Activated CD4-positive, alpha-beta T cell treated with anti-CD3 and anti-CD28 coated beads, Interleukin-2, amount 50 U/mL, for 4 hours (primary cell): ENCODE results near the gene TSHZ2.
"Not testable (repeated sequence)": the region's sequence is repeated elsewhere in the genome, so short reads cannot be mapped to it uniquely, and the experiment has no call there.

Experiments used
- DNase-seq, 2 experiments: peaks; one replicate each; pipeline ENCODE4 v3.0.0-alpha.2; 2020

TSHZ2 gene

GRCh38 chr20:53365539-53366075, 393.4 kb downstream of the TSHZ2 start:
- DNase-seq, result no peak

DNA sequence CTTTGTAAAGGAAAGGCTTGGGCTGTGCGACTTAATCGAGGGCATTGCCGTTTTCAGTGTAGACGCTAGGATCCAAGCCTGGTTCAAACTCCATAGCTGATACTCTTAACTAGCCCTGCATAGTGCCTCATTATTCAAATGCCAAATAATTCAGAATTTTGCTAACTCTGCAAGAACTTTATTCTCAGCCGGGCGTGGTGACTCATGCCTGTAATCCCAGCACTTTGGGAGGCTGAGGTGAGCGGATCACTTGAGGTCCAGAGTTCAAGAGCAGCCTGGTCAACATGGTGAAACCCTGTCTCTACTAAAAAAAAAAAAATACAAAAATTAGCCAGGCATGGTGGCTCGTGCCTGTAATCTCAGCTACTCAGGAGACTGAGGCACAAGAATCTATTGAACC, 394.8 kb downstream of the TSHZ2 start:
- DNase-seq, result not testable (repeated sequence)

DNA sequence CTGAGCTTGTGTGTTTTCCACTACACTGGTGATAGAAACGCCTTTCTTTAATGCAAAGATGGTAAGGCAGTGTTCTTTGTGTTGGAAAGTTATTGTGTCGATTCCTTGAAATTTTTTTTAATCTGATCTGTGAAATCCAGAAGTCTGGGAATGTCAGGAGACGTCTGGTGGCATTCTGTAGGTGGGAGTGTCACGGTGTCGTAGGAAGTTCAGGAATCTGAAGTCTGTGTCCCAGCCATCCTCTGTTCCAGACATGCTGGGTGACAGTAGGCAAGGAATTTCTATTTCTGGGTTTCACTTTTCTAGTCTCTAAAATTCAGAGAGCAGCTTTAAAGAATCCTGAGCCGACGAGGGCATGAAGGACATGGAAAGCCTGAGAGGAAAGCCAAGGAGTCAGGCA, 397.7 kb downstream of the TSHZ2 start:
- DNase-seq, result no peak

- no peak for DNase-seq
These were observed 398.3 kb downstream of the TSHZ2 start for GRCh38 chr20:53370345-53370961.

- no peak for DNase-seq
These were observed 399.1 kb downstream of the TSHZ2 start for GRCh38 chr20:53371216-53371615.

DNA sequence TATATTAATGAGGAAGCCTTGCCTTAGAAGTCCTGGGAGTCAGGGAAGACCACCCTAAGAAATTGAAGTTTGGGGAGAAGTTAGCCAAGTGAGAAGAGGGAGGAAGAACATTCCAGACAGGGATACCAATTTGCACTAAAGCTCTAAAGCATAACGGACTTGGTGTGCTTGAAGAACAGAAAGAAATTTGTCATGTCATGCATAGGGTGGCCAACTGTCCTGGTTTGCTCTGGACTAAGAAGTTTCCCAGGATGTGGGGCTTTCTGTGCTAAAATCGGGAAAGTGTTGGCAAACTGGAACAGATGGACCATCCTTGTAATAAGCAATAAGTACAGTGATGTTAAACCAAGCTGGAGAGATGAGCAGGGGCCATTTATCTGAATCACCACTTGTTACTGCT, 403.9 kb downstream of the TSHZ2 start:
- DNase-seq, result no peak

DNA sequence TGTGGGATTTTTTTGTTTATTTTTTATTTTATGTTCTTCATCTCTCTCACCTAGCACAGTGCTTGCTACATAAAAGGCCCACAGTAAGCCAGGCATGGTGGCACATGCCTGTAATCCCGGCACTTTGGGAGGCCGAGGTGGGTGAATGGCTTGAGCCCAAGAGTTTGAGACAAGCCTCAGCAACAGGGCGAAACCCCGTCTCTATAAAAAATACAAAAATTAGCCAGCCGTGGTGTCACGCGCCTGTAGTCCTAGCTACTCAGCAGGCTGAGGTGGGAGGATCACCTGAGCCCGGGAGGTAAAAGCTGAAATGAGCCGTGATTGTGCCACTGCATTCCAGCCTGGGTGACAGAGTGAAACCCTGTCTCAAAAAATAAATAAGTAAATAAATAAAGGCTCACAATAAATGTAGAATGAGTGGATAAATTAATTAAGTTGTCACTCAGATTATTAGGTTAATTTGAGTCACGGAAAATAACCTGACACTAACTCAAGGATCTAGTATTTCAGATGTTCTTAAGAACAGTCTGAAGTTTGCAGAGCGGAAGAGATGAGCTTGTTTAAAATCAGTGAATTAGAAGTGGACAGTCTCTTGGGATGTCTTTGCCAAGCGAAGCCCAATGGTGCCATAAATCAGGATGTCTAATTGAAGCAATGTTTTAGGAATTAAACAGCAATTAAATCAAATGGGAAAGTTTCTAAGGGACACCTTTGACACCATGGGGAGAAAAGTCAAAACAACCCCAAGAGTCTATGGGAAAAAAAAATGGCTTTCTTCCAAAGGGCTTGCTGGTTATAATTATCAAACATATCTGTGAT, 407.1 kb downstream of the TSHZ2 start:
- DNase-seq, result no peak

DNA sequence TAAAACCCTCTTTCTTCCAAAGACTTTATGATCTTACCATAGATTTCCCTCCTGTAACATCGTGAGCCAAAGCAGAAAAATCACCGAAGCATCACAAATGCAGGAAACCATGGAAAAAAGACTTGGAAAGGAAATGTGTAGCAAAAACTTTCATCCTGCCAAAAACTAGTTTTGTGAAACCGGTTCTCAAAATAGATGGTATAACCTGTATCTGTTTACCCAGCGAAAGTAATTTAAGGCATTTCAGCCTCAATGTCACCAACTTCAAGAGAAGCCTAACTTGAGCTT, 407.6 kb downstream of the TSHZ2 start:
- DNase-seq, result no peak

- no peak for DNase-seq
These were observed 409.6 kb downstream of the TSHZ2 start for GRCh38 chr20:53381568-53382262.

- DNase-seq, result no peak
These were observed 410.2 kb downstream of the TSHZ2 start for GRCh38 chr20:53382263-53382844.

- DNase-seq, result no peak
These were observed 411.8 kb downstream of the TSHZ2 start for GRCh38 chr20:53383916-53384315.

GRCh38 chr20:53384392-53384791, 412.2 kb downstream of the TSHZ2 start:
- no peak for DNase-seq

- DNase-seq, result no peak
These were observed 414.0 kb downstream of the TSHZ2 start for GRCh38 chr20:53385941-53386767.

GRCh38 chr20:53387983-53388675, 416.0 kb downstream of the TSHZ2 start:
- peak; percentile 13 to 31 for DNase-seq

GRCh38 chr20:53389516-53390300, 417.6 kb downstream of the TSHZ2 start:
- DNase-seq, result no peak

- DNase-seq, result no peak
These were observed 418.6 kb downstream of the TSHZ2 start for GRCh38 chr20:53390770-53391169.

DNA sequence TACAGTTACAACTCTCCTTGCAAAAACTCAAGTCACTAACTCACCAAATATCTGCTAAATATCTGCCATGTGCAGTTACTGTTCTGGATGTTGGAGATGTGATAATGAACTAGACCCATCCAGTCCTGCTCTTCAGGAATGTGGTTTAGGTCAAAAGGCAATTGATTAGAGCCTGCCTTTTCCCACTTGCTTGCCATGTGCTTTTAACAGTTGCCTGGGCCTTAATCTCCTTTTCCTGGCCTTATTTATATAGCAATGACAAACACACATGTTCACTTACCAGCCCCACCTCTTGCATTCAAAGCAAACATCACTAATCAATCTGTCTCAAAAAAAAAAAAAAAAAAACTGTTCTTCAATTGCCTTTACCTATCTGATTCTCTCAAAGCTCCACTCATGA, 422.3 kb downstream of the TSHZ2 start:
- DNase-seq, result no peak

- no peak for DNase-seq
These were observed 423.2 kb downstream of the TSHZ2 start for GRCh38 chr20:53395188-53395923.

DNA sequence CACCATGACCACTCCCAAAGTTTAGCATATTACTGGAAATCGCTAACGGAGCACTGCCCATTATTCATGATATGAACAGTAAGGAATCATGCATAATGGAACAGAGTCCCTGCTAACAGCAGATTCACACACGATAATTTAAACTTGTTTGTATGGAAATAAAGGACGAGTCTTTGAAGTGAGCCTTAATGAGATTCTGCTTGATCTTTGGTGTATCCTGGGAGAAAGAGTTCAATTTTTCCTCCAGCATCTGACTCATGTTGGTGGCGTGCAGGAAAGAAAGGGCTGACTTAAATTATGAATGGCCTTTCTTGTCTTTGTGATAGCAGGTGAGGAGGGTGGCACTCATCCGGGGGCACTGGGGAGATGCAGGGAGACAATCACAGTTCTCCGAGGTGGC, 426.9 kb downstream of the TSHZ2 start:
- no peak for DNase-seq

- no peak for DNase-seq
These were observed 427.6 kb downstream of the TSHZ2 start for GRCh38 chr20:53399592-53400335.
